ENCODE data around the gene KMT2C.

KMT2C gene

GRCh38 chr7:152462995-152463708 lies 27.3 kb upstream of the KMT2C start (continued):
- 0 out of 2 replicates have a peak, but pooled peaks have one; percentile 18 for TF ChIP-seq ZNF518A (tag by site-specific recombination; conservative IDR thresholded peaks at IDR 0.05; ENCODE audit: low read depth)
- peak; percentile 99 for TF ChIP-seq ZBTB17 (tag by site-specific recombination; IDR thresholded peaks at IDR 0.05)
- TF ChIP-seq, protein P1, sequence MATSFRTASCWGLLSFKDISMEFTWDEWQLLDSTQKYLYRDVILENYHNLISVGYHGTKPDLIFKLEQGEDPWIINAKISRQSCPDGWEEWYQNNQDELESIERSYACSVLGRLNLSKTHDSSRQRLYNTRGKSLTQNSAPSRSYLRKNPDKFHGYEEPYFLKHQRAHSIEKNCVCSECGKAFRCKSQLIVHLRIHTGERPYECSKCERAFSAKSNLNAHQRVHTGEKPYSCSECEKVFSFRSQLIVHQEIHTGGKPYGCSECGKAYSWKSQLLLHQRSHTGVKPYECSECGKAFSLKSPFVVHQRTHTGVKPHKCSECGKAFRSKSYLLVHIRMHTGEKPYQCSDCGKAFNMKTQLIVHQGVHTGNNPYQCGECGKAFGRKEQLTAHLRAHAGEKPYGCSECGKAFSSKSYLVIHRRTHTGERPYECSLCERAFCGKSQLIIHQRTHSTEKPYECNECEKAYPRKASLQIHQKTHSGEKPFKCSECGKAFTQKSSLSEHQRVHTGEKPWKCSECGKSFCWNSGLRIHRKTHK (tag by site-specific recombination; IDR thresholded peaks at IDR 0.05), result no peak
- peak; percentile 77 for TF ChIP-seq ZNF580 (tag by site-specific recombination; IDR thresholded peaks at IDR 0.05)
- peak; percentile 52; the same call in 1 of the 2 replicates for TF ChIP-seq ZIC2 (tag by site-specific recombination; IDR thresholded peaks at IDR 0.05)
- TF ChIP-seq HOXA7 (CRISPR knock-in tag; IDR thresholded peaks at IDR 0.05; ENCODE audit: borderline replicate concordance), result no peak
- no peak for TF ChIP-seq ZNF521 (tag by site-specific recombination; IDR thresholded peaks at IDR 0.05)
- peak; percentile 84; the same call in 1 of the 2 replicates for TF ChIP-seq ZFP69B (tag by site-specific recombination; IDR thresholded peaks at IDR 0.05)
- TF ChIP-seq SP3 (tag by site-specific recombination; IDR thresholded peaks at IDR 0.05), result no peak; the same call in 1 of the 2 replicates
- 0 out of 2 replicates have a peak, but pooled peaks have one; percentile 37 for TF ChIP-seq ZNF837 (tag by site-specific recombination; IDR thresholded peaks at IDR 0.05)
- no peak for TF ChIP-seq ZNF654 (tag by site-specific recombination; IDR thresholded peaks at IDR 0.05; ENCODE audit: low read depth)
- peak; percentile 23; the same call in 1 of the 2 replicates for TF ChIP-seq KLF10 (tag by site-specific recombination; IDR thresholded peaks at IDR 0.05)
- peak; percentile 51 for TF ChIP-seq ZNF341 (tag by site-specific recombination; IDR thresholded peaks at IDR 0.05; ENCODE audit: low read depth)
- peak; percentile 59 for TF ChIP-seq ZXDB (tag by site-specific recombination; IDR thresholded peaks at IDR 0.05)
- TF ChIP-seq ZNF777 (tag by site-specific recombination; IDR thresholded peaks at IDR 0.05; ENCODE audit: borderline replicate concordance), result no peak
- TF ChIP-seq, protein P2, sequence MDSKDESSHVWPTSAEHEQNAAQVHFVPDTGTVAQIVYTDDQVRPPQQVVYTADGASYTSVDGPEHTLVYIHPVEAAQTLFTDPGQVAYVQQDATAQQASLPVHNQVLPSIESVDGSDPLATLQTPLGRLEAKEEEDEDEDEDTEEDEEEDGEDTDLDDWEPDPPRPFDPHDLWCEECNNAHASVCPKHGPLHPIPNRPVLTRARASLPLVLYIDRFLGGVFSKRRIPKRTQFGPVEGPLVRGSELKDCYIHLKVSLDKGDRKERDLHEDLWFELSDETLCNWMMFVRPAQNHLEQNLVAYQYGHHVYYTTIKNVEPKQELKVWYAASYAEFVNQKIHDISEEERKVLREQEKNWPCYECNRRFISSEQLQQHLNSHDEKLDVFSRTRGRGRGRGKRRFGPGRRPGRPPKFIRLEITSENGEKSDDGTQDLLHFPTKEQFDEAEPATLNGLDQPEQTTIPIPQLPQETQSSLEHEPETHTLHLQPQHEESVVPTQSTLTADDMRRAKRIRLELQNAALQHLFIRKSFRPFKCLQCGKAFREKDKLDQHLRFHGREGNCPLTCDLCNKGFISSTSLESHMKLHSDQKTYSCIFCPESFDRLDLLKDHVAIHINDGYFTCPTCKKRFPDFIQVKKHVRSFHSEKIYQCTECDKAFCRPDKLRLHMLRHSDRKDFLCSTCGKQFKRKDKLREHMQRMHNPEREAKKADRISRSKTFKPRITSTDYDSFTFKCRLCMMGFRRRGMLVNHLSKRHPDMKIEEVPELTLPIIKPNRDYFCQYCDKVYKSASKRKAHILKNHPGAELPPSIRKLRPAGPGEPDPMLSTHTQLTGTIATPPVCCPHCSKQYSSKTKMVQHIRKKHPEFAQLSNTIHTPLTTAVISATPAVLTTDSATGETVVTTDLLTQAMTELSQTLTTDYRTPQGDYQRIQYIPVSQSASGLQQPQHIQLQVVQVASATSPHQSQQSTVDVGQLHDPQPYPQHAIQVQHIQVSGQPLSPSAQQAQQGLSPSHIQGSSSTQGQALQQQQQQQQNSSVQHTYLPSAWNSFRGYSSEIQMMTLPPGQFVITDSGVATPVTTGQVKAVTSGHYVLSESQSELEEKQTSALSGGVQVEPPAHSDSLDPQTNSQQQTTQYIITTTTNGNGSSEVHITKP (tag by site-specific recombination; IDR thresholded peaks at IDR 0.05), result peak; percentile 32; the same call in 1 of the 2 replicates
- TF ChIP-seq ZNF280D (tag by site-specific recombination; IDR thresholded peaks at IDR 0.05), result peak; percentile 62; the same call in 1 of the 2 replicates
- no peak for TF ChIP-seq ZNF211 (tag by site-specific recombination; IDR thresholded peaks at IDR 0.05; ENCODE audit: low read depth)
- TF ChIP-seq ZNF223 (tag by site-specific recombination; IDR thresholded peaks at IDR 0.05), result no peak
- TF ChIP-seq ZNF404 (tag by site-specific recombination; IDR thresholded peaks at IDR 0.05), result no peak
- no peak for TF ChIP-seq ZNF221 (tag by site-specific recombination; IDR thresholded peaks at IDR 0.05; ENCODE audit: borderline replicate concordance)
- TF ChIP-seq ZNF175 (tag by site-specific recombination; IDR thresholded peaks at IDR 0.05), result no peak
- no peak for TF ChIP-seq ZNF48 (tag by site-specific recombination; IDR thresholded peaks at IDR 0.05)
- TF ChIP-seq ZNF274 (IDR thresholded peaks at IDR 0.05; ENCODE audit: low read length), result no peak
- no peak for TF ChIP-seq ZNF274 (tag by site-specific recombination; IDR thresholded peaks at IDR 0.05; ENCODE audit: borderline replicate concordance)
- TF ChIP-seq KLF16 (tag by site-specific recombination; IDR thresholded peaks at IDR 0.05), result peak; percentile 71
